ENCODE data around the gene MTHFD1L. TPM values are rescaled to one million over a fixed set of nuclear protein-coding genes. Genes with fewer than 3 reads are reported as not detected.

MTHFD1L gene
- polyA plus RNA-seq, 2 of the 4 experiments (the other 2 are of a cell fraction), result 27.2 to 63.2 TPM

DNA sequence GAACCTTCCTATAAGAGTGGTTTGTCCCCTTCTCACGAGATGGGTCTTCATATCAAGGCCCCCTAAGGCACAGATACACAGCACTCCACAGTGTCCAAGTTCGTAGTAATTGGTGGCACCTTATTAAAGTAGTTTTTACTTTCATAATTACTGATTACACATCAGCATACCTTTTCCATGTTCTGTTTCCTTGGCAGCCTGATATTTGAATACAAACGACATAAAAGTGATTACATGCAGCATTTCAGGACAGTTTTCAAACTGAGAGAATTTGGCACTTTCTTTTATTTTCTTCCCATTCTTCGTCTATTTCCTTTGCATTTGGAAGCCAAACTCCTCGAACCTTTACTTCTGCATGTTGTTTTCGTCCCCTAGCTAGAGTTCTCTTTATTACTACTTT, 139.7 kb downstream of the MTHFD1L start (continued):
- TF ChIP-seq, protein P1, sequence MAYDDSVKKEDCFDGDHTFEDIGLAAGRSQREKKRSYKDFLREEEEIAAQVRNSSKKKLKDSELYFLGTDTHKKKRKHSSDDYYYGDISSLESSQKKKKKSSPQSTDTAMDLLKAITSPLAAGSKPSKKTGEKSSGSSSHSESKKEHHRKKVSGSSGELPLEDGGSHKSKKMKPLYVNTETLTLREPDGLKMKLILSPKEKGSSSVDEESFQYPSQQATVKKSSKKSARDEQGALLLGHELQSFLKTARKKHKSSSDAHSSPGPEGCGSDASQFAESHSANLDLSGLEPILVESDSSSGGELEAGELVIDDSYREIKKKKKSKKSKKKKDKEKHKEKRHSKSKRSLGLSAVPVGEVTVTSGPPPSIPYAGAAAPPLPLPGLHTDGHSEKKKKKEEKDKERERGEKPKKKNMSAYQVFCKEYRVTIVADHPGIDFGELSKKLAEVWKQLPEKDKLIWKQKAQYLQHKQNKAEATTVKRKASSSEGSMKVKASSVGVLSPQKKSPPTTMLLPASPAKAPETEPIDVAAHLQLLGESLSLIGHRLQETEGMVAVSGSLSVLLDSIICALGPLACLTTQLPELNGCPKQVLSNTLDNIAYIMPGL (CRISPR knock-in tag; IDR thresholded peaks at IDR 0.05; ENCODE audit: borderline replicate concordance), result no peak
- no peak for TF ChIP-seq EHMT2 (IDR thresholded peaks at IDR 0.05; ENCODE audit: low read depth)
- no peak for TF ChIP-seq RNF2 (IDR thresholded peaks at IDR 0.05; ENCODE audit: borderline replicate concordance, low read depth)
- no peak for TF ChIP-seq CBX2 (IDR thresholded peaks at IDR 0.05; ENCODE audit: borderline replicate concordance, low read depth)
- no peak for TF ChIP-seq MAZ (IDR thresholded peaks at IDR 0.05; ENCODE audit: borderline replicate concordance, low read depth, low read length)
- no peak for TF ChIP-seq NFE2L2 (conservative IDR thresholded peaks at IDR 0.05; ENCODE audit: low read length)

DNA sequence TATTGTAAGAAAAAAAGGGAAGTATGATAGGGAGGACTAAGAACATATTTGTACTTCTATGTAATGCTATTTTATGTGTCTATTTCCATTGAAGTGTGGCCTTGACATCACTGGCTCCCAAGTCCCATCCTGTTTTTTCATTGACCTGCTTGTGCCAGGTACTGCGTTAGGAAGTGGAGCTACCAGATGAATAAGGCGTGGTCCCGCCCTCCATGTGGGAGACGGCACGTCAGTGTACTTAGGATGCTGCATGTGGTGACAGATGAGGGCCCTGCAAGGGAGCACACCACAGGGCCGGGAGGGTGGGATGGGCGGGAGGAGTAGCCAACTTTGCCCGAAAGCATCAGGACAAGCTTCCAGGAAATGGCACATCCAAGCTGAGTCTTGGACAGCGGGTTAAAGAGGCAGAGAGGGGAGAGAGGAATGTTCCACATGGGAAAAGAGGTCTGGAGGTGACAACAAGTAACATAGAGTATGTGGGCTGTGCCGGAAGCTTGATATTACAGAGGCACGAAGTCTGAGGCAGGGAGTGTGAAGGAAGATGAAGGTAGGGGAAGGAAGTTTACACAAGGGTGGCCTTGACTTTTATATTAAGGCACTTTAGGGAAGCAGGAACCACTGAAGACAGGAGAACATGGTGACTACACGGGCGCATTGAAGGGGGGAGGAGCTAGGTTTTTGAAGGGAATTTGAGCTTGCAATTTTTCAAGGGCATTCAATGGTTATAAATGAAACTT, 140.6 kb downstream of the MTHFD1L start:
- ATAC-seq (no peak), FAIRE-seq (no peak), DNase-seq (ENCODE audit: low read depth in 1 of 2, low spot score in 1 of 2) (no peak)
- peaks cover 36% of the 10 kb centered on the region for H3K4me1 ChIP-seq
- TF ChIP-seq HOXB13 (CRISPR knock-in tag; IDR thresholded peaks at IDR 0.05; ENCODE audit: low read depth), result no peak
- no peak for TF ChIP-seq ZC3H11A (IDR thresholded peaks at IDR 0.05)
- no peak for TF ChIP-seq BHLHE40 (IDR thresholded peaks at IDR 0.05; ENCODE audit: low read depth, low read length)
- no peak for TF ChIP-seq EHMT2 (IDR thresholded peaks at IDR 0.05; ENCODE audit: low read depth)
- TF ChIP-seq PHF8 (IDR thresholded peaks at IDR 0.05; ENCODE audit: borderline replicate concordance, low read depth), result no peak
- no peak for TF ChIP-seq RNF2 (IDR thresholded peaks at IDR 0.05; ENCODE audit: borderline replicate concordance, low read depth)
- TF ChIP-seq KDM1A (IDR thresholded peaks at IDR 0.05; ENCODE audit: low read depth), result no peak
- TF ChIP-seq RARB (CRISPR knock-in tag; IDR thresholded peaks at IDR 0.05), result no peak
- no peak for TF ChIP-seq ESRRA (IDR thresholded peaks at IDR 0.05; ENCODE audit: borderline replicate concordance, low read length)
- TF ChIP-seq, protein P2, sequence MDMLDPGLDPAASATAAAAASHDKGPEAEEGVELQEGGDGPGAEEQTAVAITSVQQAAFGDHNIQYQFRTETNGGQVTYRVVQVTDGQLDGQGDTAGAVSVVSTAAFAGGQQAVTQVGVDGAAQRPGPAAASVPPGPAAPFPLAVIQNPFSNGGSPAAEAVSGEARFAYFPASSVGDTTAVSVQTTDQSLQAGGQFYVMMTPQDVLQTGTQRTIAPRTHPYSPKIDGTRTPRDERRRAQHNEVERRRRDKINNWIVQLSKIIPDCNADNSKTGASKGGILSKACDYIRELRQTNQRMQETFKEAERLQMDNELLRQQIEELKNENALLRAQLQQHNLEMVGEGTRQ (IDR thresholded peaks at IDR 0.05), result no peak
- TF ChIP-seq JUN (IDR thresholded peaks at IDR 0.05), result no peak
- no peak for TF ChIP-seq RCOR1 (IDR thresholded peaks at IDR 0.05; ENCODE audit: low read depth, low read length)
- no peak for TF ChIP-seq HOXA7 (CRISPR knock-in tag; IDR thresholded peaks at IDR 0.05)
- no peak overlapping the region for H3K4me3 ChIP-seq
- H3K27ac ChIP-seq, result peak overlapping the region in 1 of 2 experiments; percentile 36; a peak in 2 of 6 replicates
- WGBS (ENCODE audit: missing lambda C conversion rate), result 93% methylated on average over 11 of the region's 13 CpGs
- ChIA-PET POLR2A (no interaction called here), CTCF (interaction anchor here (0.8 to 19.6 kb wide), 4 partner anchors 8 to 329 kb away, joined by 3 to 192 read pairs (median 11); no protein-coding TSS in a partner anchor)
- no peaks in the 10 kb centered on the region for H3K9me3 ChIP-seq
- H3K4me2 ChIP-seq, result no peak overlapping the region

DNA sequence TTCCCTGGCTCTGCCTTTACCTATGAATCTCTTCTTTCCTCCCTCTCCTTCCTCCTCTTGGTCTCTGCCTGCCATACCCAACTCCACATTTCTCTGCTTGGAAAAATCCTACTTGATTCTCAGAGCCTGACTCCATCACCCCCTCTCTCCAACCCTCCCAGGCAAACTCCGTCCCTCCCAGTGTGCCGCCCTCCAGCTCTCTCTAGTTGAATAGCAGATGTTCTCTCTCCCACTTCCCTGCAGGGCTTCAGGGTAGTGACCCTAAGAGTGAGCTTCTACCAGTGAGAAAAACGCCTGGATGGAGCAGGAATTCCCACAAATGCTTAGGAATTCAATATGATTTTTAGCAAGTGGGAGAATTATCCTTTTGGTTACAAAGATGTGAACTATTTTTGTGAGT, 141.6 kb downstream of the MTHFD1L start:
- POLR2A ChIA-PET, result no interaction called here
- no peak for FAIRE-seq
- TF ChIP-seq HDAC2 (IDR thresholded peaks at IDR 0.05) (no peak), PHF8 (IDR thresholded peaks at IDR 0.05; ENCODE audit: borderline replicate concordance, low read depth) (no peak), RAD21 (conservative IDR thresholded peaks at IDR 0.05 in 1 of 2, IDR thresholded peaks at IDR 0.05 in 1 of 2) (no peak), FOXS1 (CRISPR knock-in tag; IDR thresholded peaks at IDR 0.05) (no peak), FOSL2 (IDR thresholded peaks at IDR 0.05) (no peak), FOSL2 (CRISPR knock-in tag; IDR thresholded peaks at IDR 0.05) (no peak), JUN (IDR thresholded peaks at IDR 0.05) (no peak), CHD4 (IDR thresholded peaks at IDR 0.05; ENCODE audit: borderline replicate concordance) (no peak), FOSB (CRISPR knock-in tag; IDR thresholded peaks at IDR 0.05) (no peak), CEBPB (IDR thresholded peaks at IDR 0.05) (no peak), EHF (CRISPR knock-in tag; IDR thresholded peaks at IDR 0.05) (no peak), NPAS2 (CRISPR knock-in tag; IDR thresholded peaks at IDR 0.05; ENCODE audit: borderline replicate concordance) (no peak)
- TF ChIP-seq, protein P3, sequence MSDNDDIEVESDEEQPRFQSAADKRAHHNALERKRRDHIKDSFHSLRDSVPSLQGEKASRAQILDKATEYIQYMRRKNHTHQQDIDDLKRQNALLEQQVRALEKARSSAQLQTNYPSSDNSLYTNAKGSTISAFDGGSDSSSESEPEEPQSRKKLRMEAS (IDR thresholded peaks at IDR 0.05), result no peak
- TF ChIP-seq, protein P4, sequence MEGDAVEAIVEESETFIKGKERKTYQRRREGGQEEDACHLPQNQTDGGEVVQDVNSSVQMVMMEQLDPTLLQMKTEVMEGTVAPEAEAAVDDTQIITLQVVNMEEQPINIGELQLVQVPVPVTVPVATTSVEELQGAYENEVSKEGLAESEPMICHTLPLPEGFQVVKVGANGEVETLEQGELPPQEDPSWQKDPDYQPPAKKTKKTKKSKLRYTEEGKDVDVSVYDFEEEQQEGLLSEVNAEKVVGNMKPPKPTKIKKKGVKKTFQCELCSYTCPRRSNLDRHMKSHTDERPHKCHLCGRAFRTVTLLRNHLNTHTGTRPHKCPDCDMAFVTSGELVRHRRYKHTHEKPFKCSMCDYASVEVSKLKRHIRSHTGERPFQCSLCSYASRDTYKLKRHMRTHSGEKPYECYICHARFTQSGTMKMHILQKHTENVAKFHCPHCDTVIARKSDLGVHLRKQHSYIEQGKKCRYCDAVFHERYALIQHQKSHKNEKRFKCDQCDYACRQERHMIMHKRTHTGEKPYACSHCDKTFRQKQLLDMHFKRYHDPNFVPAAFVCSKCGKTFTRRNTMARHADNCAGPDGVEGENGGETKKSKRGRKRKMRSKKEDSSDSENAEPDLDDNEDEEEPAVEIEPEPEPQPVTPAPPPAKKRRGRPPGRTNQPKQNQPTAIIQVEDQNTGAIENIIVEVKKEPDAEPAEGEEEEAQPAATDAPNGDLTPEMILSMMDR (IDR thresholded peaks at IDR 0.05), result no peak
- TF ChIP-seq, protein P5, sequence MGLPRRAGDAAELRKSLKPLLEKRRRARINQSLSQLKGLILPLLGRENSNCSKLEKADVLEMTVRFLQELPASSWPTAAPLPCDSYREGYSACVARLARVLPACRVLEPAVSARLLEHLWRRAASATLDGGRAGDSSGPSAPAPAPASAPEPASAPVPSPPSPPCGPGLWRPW (IDR thresholded peaks at IDR 0.05), result no peak
- TF ChIP-seq, protein P6, sequence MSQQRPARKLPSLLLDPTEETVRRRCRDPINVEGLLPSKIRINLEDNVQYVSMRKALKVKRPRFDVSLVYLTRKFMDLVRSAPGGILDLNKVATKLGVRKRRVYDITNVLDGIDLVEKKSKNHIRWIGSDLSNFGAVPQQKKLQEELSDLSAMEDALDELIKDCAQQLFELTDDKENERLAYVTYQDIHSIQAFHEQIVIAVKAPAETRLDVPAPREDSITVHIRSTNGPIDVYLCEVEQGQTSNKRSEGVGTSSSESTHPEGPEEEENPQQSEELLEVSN (IDR thresholded peaks at IDR 0.05; ENCODE audit: borderline replicate concordance, low read depth), result no peak

More for the DNA sequence above, 141.6 kb downstream of the MTHFD1L start:
- CTCF ChIA-PET, result interaction anchor here (1.0 to 19.6 kb wide), 2 partner anchors 10 to 318 kb away, joined by 3 to 192 read pairs; no protein-coding TSS in a partner anchor
- H3K4me1 ChIP-seq, result peaks cover 36% of the 10 kb centered on the region
- H3K4me2 ChIP-seq, result no peak overlapping the region
- ATAC-seq, result no peak
- WGBS (ENCODE audit: missing lambda C conversion rate), result 98% methylated on average over 3 of the region's 3 CpGs
- no peak overlapping the region for H3K27ac ChIP-seq
- no peak overlapping the region for H3K4me3 ChIP-seq
- no peaks in the 10 kb centered on the region for H3K9me3 ChIP-seq
- no peak for DNase-seq (ENCODE audit: low read depth in 1 of 2, low spot score in 1 of 2)
